SK-N-SH treated with all-trans-retinoic acid at 6 μM for 48 hours (cell line): Measurements from ENCODE around the gene ARID3A.

ENCODE experiments used
- ARNTL ChIP-seq: fragments of 450-650 bp; formaldehyde crosslinking; IDR thresholded peaks from 2 replicates; pipeline ENCODE4 v1.5.0; 2020; ENCODE audit warnings: low read depth, mild to moderate bottlenecking, moderate library complexity, borderline replicate concordance
- CSDC2 ChIP-seq: fragments of 250-450 bp; sonication (Bioruptor Pico); IDR thresholded peaks from 2 replicates; pipeline ENCODE4 v1.5.0; 2020; ENCODE audit warnings: mild to moderate bottlenecking, moderate library complexity
- CSRNP3 ChIP-seq: fragments of 250-450 bp; sonication (Bioruptor Pico); IDR thresholded peaks from 2 replicates; pipeline ENCODE4 v1.5.1; 2021; ENCODE audit warnings: mild to moderate bottlenecking, moderate library complexity
- ESRRG ChIP-seq: fragments of 250-450 bp; sonication (Bioruptor Pico); IDR thresholded peaks from 2 replicates; pipeline ENCODE4 v1.6.1; 2021; ENCODE audit warnings: mild to moderate bottlenecking
- GLIS3 ChIP-seq: fragments of 250-450 bp; sonication (Bioruptor Pico); IDR thresholded peaks from 2 replicates; pipeline ENCODE4 v1.5.0; 2020; ENCODE audit warnings: mild to moderate bottlenecking, moderate library complexity
- OSR1 ChIP-seq: fragments of 250-450 bp; sonication (Bioruptor Pico); IDR thresholded peaks from 2 replicates; pipeline ENCODE4 v1.8.0; 2022; ENCODE audit warnings: moderate library complexity, mild to moderate bottlenecking, inconsistent platforms
- POU6F1 ChIP-seq: fragments of 250-450 bp; sonication (Bioruptor Pico); IDR thresholded peaks from 2 replicates; pipeline ENCODE4 v1.8.0; 2021; ENCODE audit warnings: low read depth, mild to moderate bottlenecking, moderate library complexity, borderline replicate concordance
- PPARA ChIP-seq: fragments of 250-450 bp; sonication (Bioruptor Pico); IDR thresholded peaks from 2 replicates; pipeline ENCODE4 v1.5.0; 2020; ENCODE audit warnings: mild to moderate bottlenecking, borderline replicate concordance
- ZFP30 ChIP-seq: fragments of 450-650 bp; formaldehyde crosslinking; IDR thresholded peaks from 2 replicates; pipeline ENCODE4 v1.5.0; 2022; ENCODE audit warnings: mild to moderate bottlenecking, moderate library complexity

DNA sequence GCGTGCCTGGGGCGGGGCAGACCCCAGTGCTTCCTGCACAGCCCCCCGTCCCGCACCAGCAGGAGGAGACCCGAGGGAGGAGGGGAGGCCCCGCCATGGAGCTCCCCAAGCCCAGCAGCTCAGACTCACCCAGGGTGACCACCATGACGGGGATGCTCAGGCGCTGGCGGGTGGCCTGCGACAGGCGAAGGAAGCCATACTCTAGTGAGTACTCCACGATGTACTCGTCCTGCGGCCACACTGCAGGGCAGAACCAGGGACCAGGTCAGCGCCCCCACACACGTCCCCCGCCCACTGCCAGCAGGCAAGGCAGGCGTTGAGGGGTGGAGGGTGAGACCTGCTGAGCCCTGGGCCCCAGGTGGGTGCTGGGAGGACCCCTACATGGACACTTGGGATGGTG, 86.5 kb downstream of the ARID3A start:
- no peak for TF ChIP-seq GLIS3 (CRISPR knock-in tag)
- TF ChIP-seq CSDC2 (CRISPR knock-in tag), result no peak
- TF ChIP-seq ARNTL, result no peak
- TF ChIP-seq CSRNP3 (CRISPR knock-in tag), result no peak
- no peak for TF ChIP-seq ZFP30 (CRISPR knock-in tag)
- TF ChIP-seq ESRRG (CRISPR knock-in tag), result no peak
- TF ChIP-seq PPARA, result no peak
- no peak for TF ChIP-seq POU6F1
- no peak for TF ChIP-seq OSR1 (CRISPR knock-in tag)
